Measurements from ENCODE around the gene CFAP65. TPM values are rescaled to one million over a fixed set of nuclear protein-coding genes. Genes with fewer than 3 reads are reported as not detected.
A peak's percentile ranks its signal among the peaks of the same experiment; 100 is the strongest.

The CFAP65 gene
- total and polyA plus RNA-seq, 2 of the 13 experiments (the other 11 are each of a cell fraction or from before 2014, with no cell fraction given) = 0.05 TPM; not detected in 1

- no peak for TF ChIP-seq MAZ (IDR thresholded peaks at IDR 0.05; ENCODE audit: borderline replicate concordance, low read depth, low read length)
- peak; percentile 83; the same call in 1 of the 2 replicates for TF ChIP-seq MAZ (CRISPR knock-in tag; IDR thresholded peaks at IDR 0.05; ENCODE audit: low read depth)
- no peak for TF ChIP-seq ZFP37 (CRISPR knock-in tag; IDR thresholded peaks at IDR 0.05; ENCODE audit: borderline replicate concordance)
- no peak for TF ChIP-seq NR3C1 (CRISPR knock-in tag; IDR thresholded peaks at IDR 0.05)
- 0 out of 2 replicates have a peak, but pooled peaks have one; percentile 13 for TF ChIP-seq HINFP (CRISPR knock-in tag; IDR thresholded peaks at IDR 0.05; ENCODE audit: low read depth)
- TF ChIP-seq ARHGAP35 (CRISPR knock-in tag; IDR thresholded peaks at IDR 0.05; ENCODE audit: borderline replicate concordance) = peak; percentile 68; the same call in 1 of the 2 replicates
- TF ChIP-seq ZNF7 (CRISPR knock-in tag; IDR thresholded peaks at IDR 0.05) = no peak
- no peak for TF ChIP-seq ZNF652 (CRISPR knock-in tag; IDR thresholded peaks at IDR 0.05; ENCODE audit: borderline replicate concordance, low read depth)
- peak; percentile 41; the same call in 1 of the 2 replicates for TF ChIP-seq SP5 (CRISPR knock-in tag; IDR thresholded peaks at IDR 0.05; ENCODE audit: borderline replicate concordance, low read depth)
- peak; percentile 32 for TF ChIP-seq RBM39 (IDR thresholded peaks at IDR 0.05; ENCODE audit: low read depth, low read length, poor library complexity, severe bottlenecking)
- TF ChIP-seq YEATS2 (CRISPR knock-in tag; IDR thresholded peaks at IDR 0.05; ENCODE audit: borderline replicate concordance) = peak; percentile 50; the same call in 1 of the 2 replicates
- TF ChIP-seq NRL (CRISPR knock-in tag; IDR thresholded peaks at IDR 0.05; ENCODE audit: borderline replicate concordance) = 0 out of 2 replicates have a peak, but pooled peaks have one; percentile 14
- peak; percentile 73; the same call in 1 of the 2 replicates for TF ChIP-seq ZNF33B (CRISPR knock-in tag; IDR thresholded peaks at IDR 0.05)
- no peak for TF ChIP-seq ZNF460 (CRISPR knock-in tag; IDR thresholded peaks at IDR 0.05; ENCODE audit: borderline replicate concordance)
- no peak for TF ChIP-seq STAT6 (CRISPR knock-in tag; IDR thresholded peaks at IDR 0.05; ENCODE audit: borderline replicate concordance)
- 0 out of 2 replicates have a peak, but pooled peaks have one; percentile 33 for TF ChIP-seq ELF3 (CRISPR knock-in tag; IDR thresholded peaks at IDR 0.05)
- peak; percentile 79 for TF ChIP-seq RXRA (CRISPR knock-in tag; IDR thresholded peaks at IDR 0.05)
- no peak for TF ChIP-seq ZNF143 (CRISPR knock-in tag; IDR thresholded peaks at IDR 0.05)
- peak; percentile 70; the same call in 1 of the 2 replicates for TF ChIP-seq RXRB (CRISPR knock-in tag; IDR thresholded peaks at IDR 0.05; ENCODE audit: borderline replicate concordance)
- peak; percentile 16; the same call in 1 of the 2 replicates for TF ChIP-seq MLX (CRISPR knock-in tag; IDR thresholded peaks at IDR 0.05)
- no peak for TF ChIP-seq ZNF577 (CRISPR knock-in tag; IDR thresholded peaks at IDR 0.05; ENCODE audit: borderline replicate concordance, low read depth)
- peak; percentile 49; the same call in 1 of the 2 replicates for TF ChIP-seq BRD4 (CRISPR knock-in tag; IDR thresholded peaks at IDR 0.05)
- no peak for TF ChIP-seq ZNF235 (CRISPR knock-in tag; IDR thresholded peaks at IDR 0.05; ENCODE audit: borderline replicate concordance)
- TF ChIP-seq ZNF331 (CRISPR knock-in tag; IDR thresholded peaks at IDR 0.05) = peak; percentile 83; the same call in 1 of the 2 replicates
- TF ChIP-seq NKX3-1 (CRISPR knock-in tag; IDR thresholded peaks at IDR 0.05) = 0 out of 2 replicates have a peak, but pooled peaks have one; percentile 20
These were observed 16.6 kb upstream of the CFAP65 start (continued) for GRCh38 chr2:219057709-219058540.

All from HepG2 (cell line).